ENCODE data around the gene PYY.
A peak's percentile ranks its signal among the peaks of the same experiment; 100 is the strongest.

The PYY gene

DNA sequence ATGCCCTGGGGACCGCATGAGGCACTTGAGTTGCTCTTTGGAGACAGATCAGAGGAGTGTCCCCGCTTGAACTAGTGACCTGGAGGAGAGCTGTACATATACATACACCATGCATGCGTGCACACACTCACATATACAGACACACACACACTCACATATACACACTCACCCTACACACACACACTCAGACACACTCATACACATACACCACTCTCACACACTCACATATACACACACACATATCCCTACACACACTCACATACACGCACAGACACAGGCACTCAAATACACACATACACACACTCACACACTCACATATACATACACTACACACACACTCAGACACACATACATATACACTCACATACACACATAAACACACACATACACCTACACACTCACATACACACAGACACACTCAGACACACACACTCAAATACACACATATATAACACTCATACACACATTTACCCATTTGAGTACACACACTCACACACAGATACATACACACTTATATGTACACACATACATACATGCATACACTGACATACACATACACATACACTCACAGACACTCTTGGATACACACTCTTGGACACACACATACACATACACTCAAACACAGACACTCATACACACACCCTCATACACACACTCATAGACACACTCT lies 41.0 kb downstream of the PYY start:
- DNase-seq: no peak

DNA sequence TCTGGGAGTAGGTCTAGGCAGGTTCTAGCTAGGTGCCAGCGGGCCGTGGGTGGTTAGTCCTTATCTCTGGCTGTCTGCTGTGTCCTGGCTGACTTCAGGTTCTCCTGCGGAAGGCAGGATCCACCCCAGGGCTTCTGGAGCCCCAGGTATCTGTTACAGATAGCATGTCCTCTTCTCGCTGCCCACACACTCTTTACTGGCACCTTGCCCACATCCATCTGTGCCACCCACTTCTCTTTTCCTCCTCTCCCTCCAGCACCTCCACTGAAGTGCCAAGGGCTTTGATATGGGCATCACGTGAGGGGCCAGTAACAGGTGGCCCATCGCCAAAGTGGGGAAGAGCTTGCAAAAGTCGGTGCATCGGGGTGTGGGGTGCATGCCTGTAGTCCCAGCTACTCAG lies 41.8 kb downstream of the PYY start:
- no peak for DNase-seq

- no peak for DNase-seq
Observed at GRCh38 chr17:43909537-43910231, 44.1 kb downstream of the PYY start.

- DNase-seq: peak; percentile 26 to 65
Observed at GRCh38 chr17:43907998-43908721, 45.6 kb downstream of the PYY start.

- peak; percentile 56 to 68 for DNase-seq
Observed at GRCh38 chr17:43907425-43907981, 46.2 kb downstream of the PYY start, which contains the start of gene MPP2. Gene MPP2 (minus strand): TSS chr17:43907536. CDS start chr17:43904460, 3,076 bp downstream.

- no peak for DNase-seq
Observed at GRCh38 chr17:43906951-43907424, 46.8 kb downstream of the PYY start.

DNA sequence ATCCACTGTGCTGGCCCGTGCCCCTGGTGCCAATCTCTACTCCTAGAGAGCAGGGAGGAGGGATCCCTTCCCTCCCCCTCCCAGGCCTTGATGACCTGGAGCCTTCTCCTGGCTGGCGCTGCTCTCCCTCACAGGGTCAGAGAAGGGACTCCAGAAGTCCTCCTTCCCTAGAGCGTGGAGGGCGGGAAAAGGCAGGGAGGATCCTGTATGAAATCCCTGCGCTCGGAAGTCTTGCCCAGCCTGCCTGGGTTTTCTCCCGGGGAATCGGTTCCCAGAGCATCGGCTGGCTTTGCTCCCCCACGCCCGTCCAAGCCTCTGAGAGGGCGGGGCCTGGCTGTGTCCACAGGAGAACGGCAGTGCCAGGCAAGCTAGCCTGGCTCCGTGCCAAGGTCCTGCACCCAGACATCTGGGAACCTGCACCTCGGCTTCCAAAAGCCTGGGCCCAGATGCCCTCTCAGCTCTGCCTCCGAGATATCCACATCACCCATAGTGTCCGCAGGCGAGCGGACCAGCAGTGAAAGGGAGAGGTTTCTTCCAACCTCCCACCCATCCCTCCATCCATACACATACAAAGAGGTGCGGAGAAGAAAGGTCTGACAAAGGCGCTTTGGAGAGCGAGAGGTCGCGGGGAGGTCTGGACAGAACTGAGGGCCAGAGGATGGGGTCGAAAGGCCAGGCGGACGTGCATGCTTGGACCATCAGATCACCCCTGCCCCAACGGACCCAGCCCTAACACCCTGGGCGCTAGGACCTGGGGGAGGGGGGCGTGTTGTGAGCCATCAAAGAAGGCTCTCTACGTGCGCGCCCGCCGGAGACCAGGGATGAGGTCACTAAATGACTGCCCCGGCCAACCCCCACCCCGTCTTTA lies 47.5 kb downstream of the PYY start:
- peak; percentile 27 to 36 for DNase-seq

GRCh38 chr17:43905400-43905984 lies 48.2 kb downstream of the PYY start:
- DNase-seq: peak; percentile 29 to 33
